Adipocyte (in vitro differentiated cells): ENCODE measurements around the gene TM2D1.
A peak's percentile ranks its signal among the peaks of the same experiment; 100 is the strongest.

Source experiments
- DNase-seq: peaks from one replicate; pipeline ENCODE4 v3.0.0-alpha.2; 2015; ENCODE audit warnings: low read depth
- H3K27me3 ChIP-seq: replicated peaks from 2 replicates; pipeline ENCODE4 v1.7.0; 2013; ENCODE audit warnings: mild to moderate bottlenecking, low read length, moderate library complexity; ENCODE audit not compliant: control insufficient read depth, insufficient read depth
- H3K36me3 ChIP-seq: 2 replicates; pipeline ENCODE4 v1.7.0; 2013; ENCODE audit warnings: low read length, mild to moderate bottlenecking, moderate library complexity; ENCODE audit not compliant: control insufficient read depth, insufficient read depth, severe bottlenecking
- H3K4me1 ChIP-seq: 2 replicates; pipeline ENCODE4 v1.7.0; 2013; ENCODE audit warnings: mild to moderate bottlenecking, low read length, moderate library complexity; ENCODE audit not compliant: control insufficient read depth, insufficient read depth
- H3K4me3 ChIP-seq: 2 replicates; pipeline ENCODE4 v1.7.0; 2013; ENCODE audit warnings: mild to moderate bottlenecking, low read length, moderate library complexity
- H3K9ac ChIP-seq: 2 replicates; pipeline ENCODE4 v1.7.0; 2013; ENCODE audit warnings: mild to moderate bottlenecking, low read length, moderate library complexity
- H3K9me3 ChIP-seq: 2 replicates; pipeline ENCODE4 v1.7.0; 2013; ENCODE audit warnings: mild to moderate bottlenecking, low read length, moderate library complexity; ENCODE audit not compliant: control insufficient read depth

TM2D1 gene

DNA sequence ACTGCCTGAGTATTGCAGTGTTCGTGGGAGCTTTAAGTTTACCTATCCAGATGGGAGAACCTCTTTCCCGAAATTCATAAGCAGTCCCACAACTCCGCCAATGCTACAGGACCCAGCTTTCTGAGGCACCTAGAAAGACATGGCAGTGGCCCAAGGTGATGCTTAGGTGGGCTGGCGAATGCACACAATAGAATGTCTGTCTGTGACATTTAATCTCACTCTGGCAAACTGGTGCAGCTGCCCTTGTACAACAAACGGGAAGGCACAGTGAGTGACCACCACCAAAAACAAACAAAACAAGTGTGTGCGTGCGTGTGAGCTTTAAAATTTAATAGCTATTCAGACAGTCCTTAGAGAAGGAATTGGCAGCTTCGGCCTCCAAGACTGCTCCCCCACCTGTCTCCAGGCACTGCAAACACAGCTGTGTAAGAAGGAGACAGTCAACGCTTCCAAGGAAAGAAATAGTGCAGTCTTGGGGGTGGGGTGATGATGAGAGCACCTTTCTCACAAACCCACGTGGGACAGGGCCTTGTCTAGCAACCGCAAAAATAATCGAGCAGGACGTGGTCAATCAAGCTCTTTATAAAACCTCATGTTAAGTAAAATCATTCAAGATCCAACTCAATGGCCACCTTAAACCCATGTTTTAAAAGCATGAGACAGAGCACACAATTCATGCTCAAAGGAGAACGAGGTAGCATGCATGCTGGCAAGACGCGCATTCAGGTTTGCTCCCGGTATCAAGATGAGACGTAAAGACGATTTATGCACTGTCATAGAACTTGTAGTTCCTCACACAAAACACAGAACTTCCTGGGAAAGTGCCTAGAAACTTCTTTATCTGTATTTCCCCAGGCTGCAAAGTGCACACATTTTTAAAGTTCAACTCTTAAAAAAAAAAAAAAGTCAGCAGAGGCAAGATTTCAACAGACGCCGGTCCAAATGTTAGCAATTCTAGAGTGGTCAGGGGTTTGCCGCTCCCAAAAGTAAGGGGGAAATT is 84.1 kb downstream of the TM2D1 start:
- Histone ChIP-seq H3K4me1 (peaks cover 52% of the 10 kb centered on the region), H3K27me3 (no peaks in the 10 kb centered on the region), H3K9ac (peak overlapping the region; percentile 87), H3K36me3 (no peaks in the 10 kb centered on the region), H3K4me3 (peak overlapping the region; percentile 75), H3K9me3 (no peaks in the 10 kb centered on the region)
- no peak for DNase-seq

DNA sequence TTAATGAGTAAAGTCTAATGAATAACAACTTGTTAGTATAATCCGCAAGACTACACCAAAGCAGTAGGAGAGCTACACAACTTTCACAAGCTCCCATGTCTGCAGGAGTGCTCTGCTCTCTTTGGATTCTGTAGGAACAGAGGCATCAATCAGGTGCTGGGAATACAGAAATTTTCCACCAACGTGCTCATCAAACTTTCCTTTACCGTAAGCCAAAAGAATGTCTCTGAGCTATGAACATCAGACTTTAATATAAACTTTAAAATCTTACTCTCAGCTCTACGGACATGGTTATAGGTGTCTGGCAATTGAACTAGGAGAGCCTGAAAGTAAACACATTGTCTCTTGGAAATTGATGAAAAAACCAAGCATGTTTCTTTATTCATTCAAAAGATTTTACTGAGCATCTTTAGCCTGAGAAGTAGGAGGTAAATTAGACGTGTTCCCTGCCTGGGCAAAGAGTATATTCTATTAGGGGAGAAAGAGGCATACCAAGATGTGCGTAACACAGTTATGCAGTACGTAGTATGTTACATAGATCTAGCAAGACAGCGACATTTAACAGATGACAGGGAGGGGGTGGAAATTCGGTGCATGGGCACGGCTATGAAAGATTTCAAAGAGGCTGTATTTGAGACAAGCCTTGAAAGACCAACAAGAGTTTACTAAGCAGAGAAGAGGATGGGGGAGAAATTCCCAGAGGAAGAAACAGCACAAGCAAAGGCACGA is 85.2 kb downstream of the TM2D1 start:
- H3K27me3 ChIP-seq, result no peaks in the 10 kb centered on the region
- DNase-seq, result no peak
- H3K4me1 ChIP-seq, result peaks cover 52% of the 10 kb centered on the region
- no peaks in the 10 kb centered on the region for H3K9me3 ChIP-seq
- H3K36me3 ChIP-seq, result no peaks in the 10 kb centered on the region
- H3K9ac ChIP-seq, result no peak overlapping the region
- no peak overlapping the region for H3K4me3 ChIP-seq

DNA sequence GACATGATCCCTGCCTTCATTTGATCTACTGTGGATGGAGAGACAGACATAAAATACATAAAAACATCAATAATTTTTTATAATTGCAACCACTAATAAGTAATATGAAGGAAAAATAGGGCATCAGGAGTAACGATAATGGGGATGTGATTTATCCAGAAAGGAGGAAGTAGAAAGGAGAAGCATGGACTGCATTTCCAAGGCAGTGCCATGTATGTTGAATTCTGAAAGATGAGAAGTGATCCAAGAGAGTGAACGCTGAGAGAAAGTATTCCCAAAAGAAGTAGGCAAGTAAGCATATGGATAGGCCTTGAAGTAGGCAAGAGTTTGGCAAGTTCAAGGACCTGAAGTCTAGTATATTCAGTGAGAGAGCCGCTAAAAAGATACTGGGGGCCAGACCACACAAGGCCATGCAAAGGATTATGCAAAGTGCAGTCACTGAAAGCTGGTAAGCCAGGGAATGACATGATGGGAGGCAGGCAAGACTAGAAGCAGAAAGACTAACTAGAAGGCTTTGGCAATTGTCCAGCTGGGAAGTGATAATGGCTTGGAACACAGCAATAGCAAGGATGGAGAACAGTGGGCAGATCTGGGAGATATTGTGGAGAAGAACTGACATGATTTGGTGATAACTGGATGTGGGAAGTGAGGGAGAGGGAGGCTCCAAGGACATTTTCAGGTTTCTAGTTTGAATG is 85.9 kb downstream of the TM2D1 start:
- H3K36me3 ChIP-seq, result no peaks in the 10 kb centered on the region
- peak overlapping the region; percentile 26 for H3K4me3 ChIP-seq
- H3K27me3 ChIP-seq, result no peaks in the 10 kb centered on the region
- peak; percentile 13 for DNase-seq
- peaks cover 52% of the 10 kb centered on the region for H3K4me1 ChIP-seq
- peak overlapping the region; percentile 65 for H3K9ac ChIP-seq
- H3K9me3 ChIP-seq, result no peaks in the 10 kb centered on the region

DNA sequence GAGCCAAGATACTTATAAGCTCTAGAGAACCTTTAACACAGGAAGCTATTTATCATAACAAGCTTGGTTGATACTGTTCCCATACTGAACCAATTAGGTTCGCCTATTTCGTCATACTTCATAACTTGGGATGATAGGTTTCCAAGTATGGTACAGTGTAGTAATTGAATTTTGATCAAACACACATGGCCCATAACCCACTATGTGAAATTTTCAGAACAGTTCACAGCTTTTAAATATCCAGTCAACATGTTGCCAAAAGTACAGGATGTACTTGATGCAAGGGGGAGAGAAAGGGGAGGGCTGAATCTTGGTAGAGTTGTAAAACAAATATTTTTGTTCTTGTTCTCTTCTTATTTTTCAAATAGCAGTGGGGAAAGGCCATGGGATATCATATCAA is 86.6 kb downstream of the TM2D1 start:
- H3K27me3 ChIP-seq, result no peaks in the 10 kb centered on the region
- peak overlapping the region; percentile 65 for H3K9ac ChIP-seq
- H3K9me3 ChIP-seq, result no peaks in the 10 kb centered on the region
- H3K4me3 ChIP-seq, result peak overlapping the region; percentile 26
- H3K4me1 ChIP-seq, result peaks cover 52% of the 10 kb centered on the region
- DNase-seq, result peak; percentile 97
- H3K36me3 ChIP-seq, result no peaks in the 10 kb centered on the region

DNA sequence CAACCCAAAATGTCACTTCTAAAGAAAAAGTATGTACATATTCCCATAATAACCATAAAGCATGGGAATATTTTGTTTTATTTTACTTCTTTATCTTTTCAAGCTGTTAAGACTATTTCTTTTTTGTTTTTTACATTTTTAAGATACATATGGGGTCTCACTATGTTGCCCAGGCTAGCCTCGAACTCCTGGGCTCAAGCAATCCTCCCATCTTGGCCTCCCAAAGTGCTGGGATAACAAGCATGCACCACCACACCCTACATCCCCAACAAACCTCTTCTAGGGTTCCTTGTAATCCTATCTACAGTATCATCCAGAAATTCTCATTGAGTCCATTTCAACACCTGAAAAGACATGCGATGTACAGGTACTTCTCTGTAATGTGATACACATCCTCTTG is 87.5 kb downstream of the TM2D1 start:
- Histone ChIP-seq H3K27me3 (no peaks in the 10 kb centered on the region), H3K36me3 (no peaks in the 10 kb centered on the region), H3K9me3 (no peaks in the 10 kb centered on the region), H3K9ac (peak overlapping the region; percentile 21), H3K4me1 (peaks cover 49% of the 10 kb centered on the region), H3K4me3 (no peak overlapping the region)
- DNase-seq, result no peak

DNA sequence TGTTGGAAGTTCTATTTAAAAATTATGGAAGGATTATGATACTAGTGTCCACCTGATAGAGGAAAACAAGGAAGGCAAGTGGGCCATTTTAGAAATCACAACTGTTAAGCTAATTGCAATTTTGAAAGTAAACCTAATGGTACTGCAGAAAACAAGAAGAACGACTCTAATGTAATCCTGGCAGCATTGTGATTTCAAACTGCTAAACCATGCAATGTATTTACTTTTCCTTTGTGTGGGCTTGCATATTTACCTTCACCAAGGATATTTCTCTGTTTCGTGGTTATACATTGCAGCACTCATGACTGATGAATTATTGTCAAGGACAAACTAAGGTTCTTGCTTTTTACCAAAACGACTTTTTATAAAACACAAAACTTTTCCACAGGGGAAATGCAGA is 88.1 kb downstream of the TM2D1 start:
- peaks cover 43% of the 10 kb centered on the region for H3K4me1 ChIP-seq
- H3K27me3 ChIP-seq, result no peaks in the 10 kb centered on the region
- H3K36me3 ChIP-seq, result no peaks in the 10 kb centered on the region
- no peak for DNase-seq
- no peak overlapping the region for H3K9ac ChIP-seq
- no peak overlapping the region for H3K4me3 ChIP-seq
- no peaks in the 10 kb centered on the region for H3K9me3 ChIP-seq

DNA sequence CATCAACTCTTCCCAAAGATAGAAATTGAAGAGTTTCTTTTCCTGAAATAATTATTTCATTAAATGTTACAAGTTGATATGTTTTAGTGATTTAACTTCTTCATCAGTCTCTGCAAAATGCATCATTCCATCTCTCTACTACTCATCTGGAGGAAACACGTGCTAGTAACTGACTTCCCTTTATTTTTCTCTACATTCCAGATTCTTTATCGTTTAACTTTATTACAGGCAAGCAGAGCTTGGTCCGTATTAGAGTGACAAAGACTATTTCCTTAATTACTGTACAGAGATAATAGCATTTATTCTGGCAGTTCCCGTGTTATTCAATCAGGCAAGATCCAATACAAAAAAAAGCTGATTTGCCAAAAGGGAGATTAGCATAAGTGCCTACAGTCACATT is 88.6 kb downstream of the TM2D1 start:
- no peak for DNase-seq
- H3K9me3 ChIP-seq, result no peaks in the 10 kb centered on the region
- H3K36me3 ChIP-seq, result no peaks in the 10 kb centered on the region
- H3K4me1 ChIP-seq, result peaks cover 40% of the 10 kb centered on the region
- H3K9ac ChIP-seq, result no peak overlapping the region
- H3K27me3 ChIP-seq, result no peaks in the 10 kb centered on the region
- H3K4me3 ChIP-seq, result no peak overlapping the region

DNA sequence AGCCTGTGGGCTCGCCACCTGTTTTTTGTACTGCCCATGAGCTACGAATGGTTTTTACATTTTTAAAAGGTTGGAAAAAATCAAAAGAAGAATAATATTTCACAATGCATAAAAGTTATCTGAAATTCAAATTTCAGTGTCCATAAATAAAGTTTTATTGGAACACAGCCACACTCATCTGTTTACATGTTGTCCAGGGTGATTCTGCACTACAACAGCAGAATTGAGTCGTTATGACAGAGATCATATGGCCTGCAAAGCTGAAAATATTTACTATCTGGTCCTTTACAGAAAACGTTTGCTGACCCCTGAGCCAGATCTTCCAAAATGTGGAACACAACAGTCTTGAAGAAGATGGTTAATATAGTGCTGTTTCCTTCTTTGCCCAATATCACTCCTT is 89.4 kb downstream of the TM2D1 start:
- no peak for DNase-seq
- H3K36me3 ChIP-seq, result no peaks in the 10 kb centered on the region
- H3K4me3 ChIP-seq, result no peak overlapping the region
- no peaks in the 10 kb centered on the region for H3K27me3 ChIP-seq
- H3K9me3 ChIP-seq, result no peaks in the 10 kb centered on the region
- no peak overlapping the region for H3K9ac ChIP-seq
- H3K4me1 ChIP-seq, result peaks cover 32% of the 10 kb centered on the region

DNA sequence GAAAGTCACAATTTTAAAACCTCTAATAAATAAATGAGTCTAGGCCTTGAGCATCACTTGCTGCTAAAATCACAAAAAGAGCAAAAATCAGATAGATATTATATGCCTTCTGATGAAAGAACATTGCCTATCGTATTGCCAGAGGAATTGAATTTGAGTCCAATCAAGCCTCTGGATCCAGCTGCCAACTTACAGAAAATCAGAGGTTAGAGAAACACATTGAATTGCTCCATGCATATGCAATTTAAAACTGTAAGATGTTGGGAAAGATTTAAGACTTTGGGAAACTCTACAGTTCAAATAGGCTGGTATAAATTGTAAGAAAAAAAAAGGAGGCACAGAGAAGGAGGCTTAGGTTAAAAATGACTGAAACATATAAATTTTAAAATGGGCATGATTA is 93.5 kb downstream of the TM2D1 start:
- Histone ChIP-seq H3K27me3 (no peaks in the 10 kb centered on the region), H3K9ac (no peak overlapping the region), H3K4me3 (no peak overlapping the region), H3K9me3 (no peaks in the 10 kb centered on the region), H3K36me3 (no peaks in the 10 kb centered on the region), H3K4me1 (peaks cover 12% of the 10 kb centered on the region)
- DNase-seq, result peak; percentile 62
